Keratinocyte (primary cell): ENCODE measurements around the gene PSMC6. TPM values are rescaled to one million over a fixed set of nuclear protein-coding genes. Genes with fewer than 3 reads are reported as not detected.

ENCODE experiments used
- DNase-seq: peaks from one replicate; pipeline ENCODE4 v3.0.0-alpha.2; 2011; ENCODE audit warnings: low read depth, missing footprints, low spot score
- FAIRE-seq: peaks from 2 replicates; lab custom pipeline; 2011; peaks lifted over from hg19 to GRCh38; lab: Jason Lieb, UNC
- H2AFZ ChIP-seq: 2 replicates; pipeline ENCODE4 v1.6.0; 2012; ENCODE audit warnings: low read length, control low read depth, inconsistent platforms; ENCODE audit not compliant: control insufficient read depth
- H3K27ac ChIP-seq: 2 replicates; pipeline ENCODE4 v1.5.1; 2011; ENCODE audit warnings: low read length; ENCODE audit not compliant: control insufficient read depth, insufficient read depth
- H3K27me3 ChIP-seq: 3 replicates; pipeline ENCODE4 v1.6.0; 2011; ENCODE audit warnings: low read length; ENCODE audit not compliant: control insufficient read depth, insufficient read depth; ENCODE audit errors: extremely low read depth
- H3K36me3 ChIP-seq, 2 experiments: 2 replicates in 1 of 2; 3 replicates in 1 of 2; pipeline ENCODE4 v1.5.1; 2011; ENCODE audit warnings: low read length in 2 of 2, mild to moderate bottlenecking in 1 of 2; ENCODE audit not compliant: control insufficient read depth in 2 of 2, insufficient read depth in 2 of 2; ENCODE audit errors: extremely low read depth in 1 of 2
- H3K4me1 ChIP-seq: 3 replicates; pipeline ENCODE4 v1.5.1; 2011; ENCODE audit warnings: low read length; ENCODE audit not compliant: control insufficient read depth, insufficient read depth; ENCODE audit errors: extremely low read depth
- H3K4me2 ChIP-seq: 3 replicates; pipeline ENCODE4 v1.6.0; 2011; ENCODE audit warnings: low read depth, low read length; ENCODE audit not compliant: control insufficient read depth, insufficient read depth; ENCODE audit errors: extremely low read depth
- H3K4me3 ChIP-seq, 3 experiments: fragments of 200-600 bp in 1 of 3; sonication (generic) in 1 of 3; 2 replicates in 2 of 3; 3 replicates in 1 of 3; pipeline ENCODE4 v1.5.1; 2011 to 2016; ENCODE audit warnings: low read length in 3 of 3, mild to moderate bottlenecking in 3 of 3, control low read depth in 2 of 3, inconsistent platforms in 1 of 3, low read depth in 1 of 3, mixed read lengths in 1 of 3, mixed run types in 1 of 3, moderate library complexity in 1 of 3; ENCODE audit not compliant: control insufficient read depth in 2 of 3, insufficient read depth in 2 of 3; ENCODE audit errors: extremely low read depth in 1 of 3
- H3K79me2 ChIP-seq: 2 replicates; pipeline ENCODE4 v1.6.0; 2012; ENCODE audit warnings: low read length; ENCODE audit not compliant: control insufficient read depth, insufficient read depth
- H3K9ac ChIP-seq: 3 replicates; pipeline ENCODE4 v1.6.0; 2011; ENCODE audit warnings: low read length; ENCODE audit not compliant: control insufficient read depth, insufficient read depth; ENCODE audit errors: extremely low read depth
- H3K9me1 ChIP-seq: 3 replicates; pipeline ENCODE4 v1.6.0; 2011; ENCODE audit warnings: low read length; ENCODE audit not compliant: control insufficient read depth, insufficient read depth; ENCODE audit errors: extremely low read depth
- H3K9me3 ChIP-seq: 2 replicates; pipeline ENCODE4 v1.5.1; 2012; ENCODE audit warnings: low read depth, low read length; ENCODE audit not compliant: control insufficient read depth
- H4K20me1 ChIP-seq: 3 replicates; pipeline ENCODE4 v1.6.0; 2011; ENCODE audit warnings: low read length; ENCODE audit not compliant: control insufficient read depth, insufficient read depth; ENCODE audit errors: extremely low read depth
- CTCF ChIP-seq, 3 experiments: IDR thresholded peaks in 1 of 3; conservative IDR thresholded peaks in 1 of 3; optimal IDR thresholded peaks in 1 of 3; 2 replicates in 2 of 3; 3 replicates in 1 of 3; pipeline versions ENCODE3 to v1.5.1; 2011; ENCODE audit warnings: low read length in 3 of 3, mild to moderate bottlenecking in 3 of 3, moderate library complexity in 2 of 3, control low read depth in 1 of 3, inconsistent platforms in 1 of 3; ENCODE audit not compliant: insufficient read depth in 2 of 3; ENCODE audit errors: extremely low read depth in 1 of 3
- EZH2 ChIP-seq: IDR thresholded peaks from one replicate; pipeline ENCODE4 v1.6.1; 2012; ENCODE audit warnings: inconsistent platforms, mild to moderate bottlenecking, low read length, moderate library complexity
- dilution Hi-C: fragments of 300-500 bp; cut with MboI; formaldehyde crosslinking; loops from one replicate; pipeline ENCODE4 v1.7.0; 2020; ENCODE audit warnings: low sequenced_read_pairs; ENCODE audit not compliant: extremely low pct_ligation_motif_present
- polyA plus RNA-seq, 5 experiments: library from polyadenylated mRNA; depleted of rRNA in 3 of 5; stranded (reverse) in 3 of 5; stranded (forward) in 1 of 5; unstranded in 1 of 5; fragments of >200 nt; gene quantifications; 1 replicate in 1 of 5; 2 replicates in 3 of 5; 3 replicates in 1 of 5; pipeline versions ENCODE4 v1.2.1 to v1.2.3, GENCODE V29; 2011 to 2012; ENCODE audit warnings: missing spikeins in 2 of 5, low read depth in 1 of 5, low replicate concordance in 1 of 5

The PSMC6 gene
- polyA plus RNA-seq, 1 donor (not counting 4 experiments of a cell fraction or from before 2014, with no cell fraction given) = 152 TPM

GRCh38 chr14:52748647-52749292 lies 41.8 kb downstream of the PSMC6 start:
- Histone ChIP-seq H4K20me1 (no peaks in the 10 kb centered on the region), H3K4me3 (no peak overlapping the region), H3K36me3 (peaks cover 4 to 11% of the 10 kb centered on the region in 2 experiments), H3K27me3 (no peaks in the 10 kb centered on the region), H3K9ac (no peak overlapping the region), H2AFZ (no peak overlapping the region), H3K9me1 (no peaks in the 10 kb centered on the region), H3K4me1 (no peaks in the 10 kb centered on the region), H3K27ac (no peak overlapping the region), H3K79me2 (no peaks in the 10 kb centered on the region), H3K9me3 (no peaks in the 10 kb centered on the region), H3K4me2 (no peak overlapping the region)
- no peak for DNase-seq
- TF ChIP-seq CTCF (optimal IDR thresholded peaks at IDR 0.05 in 1 of 3, IDR thresholded peaks at IDR 0.05 in 1 of 3, conservative IDR thresholded peaks at IDR 0.05 in 1 of 3; ENCODE audit: extremely low read depth in 1 of 3, insufficient read depth in 2 of 3, low read length in 3 of 3) = no peak
- no peak for TF ChIP-seq EZH2
- dilution Hi-C loops = no loop called here
- FAIRE-seq = no peak

GRCh38 chr14:52755607-52756316 lies 48.8 kb downstream of the PSMC6 start:
- Histone ChIP-seq H3K9ac (no peak overlapping the region), H4K20me1 (no peaks in the 10 kb centered on the region), H3K4me3 (no peak overlapping the region), H3K79me2 (no peaks in the 10 kb centered on the region), H2AFZ (no peak overlapping the region), H3K4me1 (no peaks in the 10 kb centered on the region), H3K36me3 (peaks cover 3% of the 10 kb centered on the region in 2 experiments), H3K4me2 (no peak overlapping the region), H3K27me3 (no peaks in the 10 kb centered on the region), H3K9me1 (no peaks in the 10 kb centered on the region), H3K9me3 (no peaks in the 10 kb centered on the region), H3K27ac (no peak overlapping the region)
- no peak for DNase-seq
- dilution Hi-C loops = no loop called here
- TF ChIP-seq EZH2 (no peak), CTCF (optimal IDR thresholded peaks at IDR 0.05 in 1 of 3, IDR thresholded peaks at IDR 0.05 in 1 of 3, conservative IDR thresholded peaks at IDR 0.05 in 1 of 3; ENCODE audit: extremely low read depth in 1 of 3, insufficient read depth in 2 of 3, low read length in 3 of 3) (no peak)
- FAIRE-seq = no peak
